PC-3 (cell line): ENCODE results near the gene MYO1H.

Experiments used
- CTCF ChIP-seq: fragments of 300-600 bp; sonication (generic); conservative IDR thresholded peaks from 2 replicates; pipeline ENCODE4 v1.5.1; 2017; ENCODE audit warnings: antibody characterized with exemption, low read depth, mild to moderate bottlenecking, low read length
- EZH2 ChIP-seq: fragments of 300-600 bp; sonication (generic); IDR thresholded peaks from one replicate; pipeline ENCODE4 v1.6.1; 2017; ENCODE audit warnings: antibody characterized with exemption, mild to moderate bottlenecking, low read length; ENCODE audit not compliant: unreplicated experiment
- EZH2phosphoT487 ChIP-seq: fragments of 300-600 bp; sonication (generic); IDR thresholded peaks from 2 replicates; pipeline ENCODE4 v1.6.1; 2018; ENCODE audit warnings: mild to moderate bottlenecking, antibody characterized with exemption, low read length, borderline replicate concordance

GRCh38 chr12:109494348-109494881 lies 146.7 kb downstream of the MYO1H start:
- TF ChIP-seq EZH2: no peak
- TF ChIP-seq CTCF: no peak
- TF ChIP-seq EZH2phosphoT487: no peak
